Transverse colon (tissue), 3 donors: ENCODE data around the gene OR7A5.
"Not testable (repeated sequence)": the region's sequence is repeated elsewhere in the genome, so short reads cannot be mapped to it uniquely, and the experiment has no call there.

Experiments
- POLR2A ChIP-seq: fragments of 450-650 bp; IDR thresholded peaks from one replicate; pipeline ENCODE4 v1.6.1; 2016; ENCODE audit warnings: antibody characterized with exemption, mild to moderate bottlenecking, moderate library complexity
- TF ChIP-seq, protein P1 (sequence below), 5 experiments: fragments of 200-600 bp in 3 of 5; fragments of 450-650 bp in 2 of 5; sonication (generic) in 3 of 5; IDR thresholded peaks; 1 replicate in 2 of 5; 2 replicates in 3 of 5; pipeline ENCODE4 v1.5.1; 2016 to 2017; ENCODE audit warnings: antibody characterized with exemption in 5 of 5, inconsistent platforms in 3 of 5, mild to moderate bottlenecking in 2 of 5, moderate library complexity in 1 of 5

DNA sequence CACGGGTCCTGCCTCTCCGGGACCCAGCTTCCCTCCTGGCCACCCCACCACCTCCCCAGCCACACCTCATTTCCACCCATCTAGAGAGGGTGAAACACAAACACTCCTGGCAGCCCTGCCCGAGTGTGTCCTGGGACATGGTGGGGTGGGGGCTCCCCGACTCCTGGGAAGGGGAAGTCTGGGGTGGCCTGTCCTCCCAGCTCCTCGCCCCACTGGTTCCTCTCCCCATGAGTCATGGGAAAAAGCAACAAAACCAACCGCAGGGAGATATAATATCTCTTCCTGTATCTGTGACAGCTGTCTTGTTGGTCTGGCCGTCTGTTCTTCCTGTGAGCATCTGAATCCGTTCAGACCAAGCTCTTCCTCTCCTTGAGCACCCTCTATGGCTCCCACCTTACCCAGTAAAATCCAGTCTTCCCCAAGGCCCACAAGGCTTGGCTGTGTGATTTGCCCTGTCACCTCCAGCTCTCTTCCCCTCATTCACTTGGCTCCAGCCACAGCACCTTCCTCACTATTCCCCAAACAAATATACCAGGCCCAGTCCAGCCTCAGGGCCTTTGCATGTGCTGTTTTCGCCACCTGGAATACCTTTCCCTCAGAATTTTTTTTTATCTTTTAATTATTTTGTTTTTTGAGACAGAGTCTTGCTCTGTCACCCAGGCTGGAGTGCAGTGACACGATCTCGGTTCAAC, 49.7 kb downstream of the OR7A5 start:
- TF ChIP-seq, protein P1, sequence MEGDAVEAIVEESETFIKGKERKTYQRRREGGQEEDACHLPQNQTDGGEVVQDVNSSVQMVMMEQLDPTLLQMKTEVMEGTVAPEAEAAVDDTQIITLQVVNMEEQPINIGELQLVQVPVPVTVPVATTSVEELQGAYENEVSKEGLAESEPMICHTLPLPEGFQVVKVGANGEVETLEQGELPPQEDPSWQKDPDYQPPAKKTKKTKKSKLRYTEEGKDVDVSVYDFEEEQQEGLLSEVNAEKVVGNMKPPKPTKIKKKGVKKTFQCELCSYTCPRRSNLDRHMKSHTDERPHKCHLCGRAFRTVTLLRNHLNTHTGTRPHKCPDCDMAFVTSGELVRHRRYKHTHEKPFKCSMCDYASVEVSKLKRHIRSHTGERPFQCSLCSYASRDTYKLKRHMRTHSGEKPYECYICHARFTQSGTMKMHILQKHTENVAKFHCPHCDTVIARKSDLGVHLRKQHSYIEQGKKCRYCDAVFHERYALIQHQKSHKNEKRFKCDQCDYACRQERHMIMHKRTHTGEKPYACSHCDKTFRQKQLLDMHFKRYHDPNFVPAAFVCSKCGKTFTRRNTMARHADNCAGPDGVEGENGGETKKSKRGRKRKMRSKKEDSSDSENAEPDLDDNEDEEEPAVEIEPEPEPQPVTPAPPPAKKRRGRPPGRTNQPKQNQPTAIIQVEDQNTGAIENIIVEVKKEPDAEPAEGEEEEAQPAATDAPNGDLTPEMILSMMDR (IDR thresholded peaks at IDR 0.05), result not testable (repeated sequence)
- TF ChIP-seq POLR2A, result not testable (repeated sequence)
